Gastrocnemius medialis (tissue), 4 donors: ENCODE measurements around the gene COL6A2.

Source experiments
- CTCF ChIP-seq, 5 experiments: fragments of 450-650 bp in 3 of 5; fragments of 200-600 bp in 2 of 5; sonication (generic) in 2 of 5; IDR thresholded peaks in 4 of 5; conservative IDR thresholded peaks in 1 of 5; 1 replicate in 4 of 5; 2 replicates in 1 of 5; pipeline ENCODE4 v1.5.1; 2016 to 2019; ENCODE audit warnings: antibody characterized with exemption in 5 of 5, mild to moderate bottlenecking in 3 of 5, moderate library complexity in 3 of 5
- POLR2A ChIP-seq, 2 donors: fragments of 450-650 bp; IDR thresholded peaks; one replicate each; pipeline ENCODE4 v1.6.1; 2017; ENCODE audit warnings: antibody characterized with exemption in 2 of 2, mild to moderate bottlenecking in 2 of 2, moderate library complexity in 2 of 2

- TF ChIP-seq POLR2A (IDR thresholded peaks at IDR 0.05) (no peak), CTCF (IDR thresholded peaks at IDR 0.05 in 4 of 5, conservative IDR thresholded peaks at IDR 0.05 in 1 of 5) (no peak)
These were observed 62.7 kb downstream of the COL6A2 start for GRCh38 chr21:46160657-46160906.
